HepG2 (cell line): Measurements from ENCODE around the gene POU1F1. TPM values are rescaled to one million over a fixed set of nuclear protein-coding genes. Genes with fewer than 3 reads are reported as not detected.

Experiments
- CHD2 ChIP-seq: IDR thresholded peaks from 2 replicates; pipeline ENCODE4 v1.6.1; 2011; ENCODE audit warnings: low read depth, low read length, improper control_type of control experiment
- IKZF4 ChIP-seq: sonication (generic); formaldehyde crosslinking; IDR thresholded peaks from 2 replicates; pipeline ENCODE4 v1.5.1; 2020; ENCODE audit warnings: borderline replicate concordance, mild to moderate bottlenecking, low read depth, missing genetic modification reagents; ENCODE audit errors: not compliant biosample characterization
- MYPOP ChIP-seq: sonication (generic); formaldehyde crosslinking; IDR thresholded peaks from 2 replicates; pipeline ENCODE4 v1.8.1; 2023; ENCODE audit warnings: mild to moderate bottlenecking, moderate library complexity, missing genetic modification reagents
- RBM39 ChIP-seq: fragments of 200-400 bp; formaldehyde crosslinking; IDR thresholded peaks from one replicate; pipeline ENCODE4 v1.6.1; 2018; ENCODE audit warnings: antibody characterized with exemption, mild to moderate bottlenecking, low read depth, low read length; ENCODE audit not compliant: poor library complexity, severe bottlenecking
- ZMAT5 ChIP-seq: sonication (generic); formaldehyde crosslinking; IDR thresholded peaks from 2 replicates; pipeline ENCODE4 v1.5.0; 2020; ENCODE audit warnings: mild to moderate bottlenecking, low read depth, missing genetic modification reagents, borderline replicate concordance
- ZNF335 ChIP-seq: sonication (generic); formaldehyde crosslinking; IDR thresholded peaks from 2 replicates; pipeline ENCODE4 v1.4.0; 2020; ENCODE audit warnings: missing genetic modification reagents
- ZNF354B ChIP-seq: sonication (generic); formaldehyde crosslinking; IDR thresholded peaks from 2 replicates; pipeline ENCODE4 v1.8.0; 2022; ENCODE audit warnings: mild to moderate bottlenecking, missing genetic modification reagents
- ZNF761 ChIP-seq: sonication (generic); formaldehyde crosslinking; conservative IDR thresholded peaks from 2 replicates; pipeline ENCODE4 v1.4.0; 2020; ENCODE audit warnings: mild to moderate bottlenecking, missing genetic modification reagents
- ZNF770 ChIP-seq: sonication (generic); formaldehyde crosslinking; IDR thresholded peaks from 2 replicates; pipeline ENCODE4 v1.5.0; 2020; ENCODE audit warnings: mild to moderate bottlenecking, missing genetic modification reagents
- ZNF878 ChIP-seq: sonication (generic); formaldehyde crosslinking; IDR thresholded peaks from 2 replicates; pipeline ENCODE4 v1.8.1; 2023; ENCODE audit warnings: mild to moderate bottlenecking, missing genetic modification reagents, moderate library complexity
- polyA plus RNA-seq, 8 experiments: library from polyadenylated mRNA; depleted of rRNA in 3 of 8; stranded (reverse) in 7 of 8; unstranded in 1 of 8; fragments of >200 nt; fragmentation: Illumina TruSeq in 4 of 8; extraction: Trizol in 4 of 8; gene quantifications; 2 replicates each; pipeline versions ENCODE4 v1.2.1 to v1.2.3, GENCODE V29; 2011 to 2016; ENCODE audit warnings: low read depth in 4 of 8, missing spikeins in 1 of 8, mixed read lengths in 1 of 8; ENCODE audit not compliant: insufficient read depth in 1 of 8
- total RNA-seq, 5 experiments: library from RNA; depleted of rRNA; stranded (reverse); fragments of >200 nt; fragmentation: Illumina TruSeq; extraction: Trizol; gene quantifications; 2 replicates each; pipeline ENCODE4 v1.2.3, GENCODE V29; 2016; ENCODE audit warnings: low read depth in 1 of 5

Gene POU1F1
- total and polyA plus RNA-seq, 2 of the 13 experiments (the other 11 are each of a cell fraction or from before 2014, with no cell fraction given), result not detected

GRCh38 chr3:87227104-87227834 lies 49.1 kb downstream of the POU1F1 start, which contains the start of gene CHMP2B (continued):
- TF ChIP-seq ZMAT5 (CRISPR knock-in tag), result no peak
- peak; percentile 81; the same call in 1 of the 2 replicates for TF ChIP-seq ZNF761
- TF ChIP-seq ZNF770, result no peak
- peak; percentile 59; the same call in 1 of the 2 replicates for TF ChIP-seq ZNF335 (CRISPR knock-in tag)
- TF ChIP-seq CHD2, result 0 out of 2 replicates have a peak, but pooled peaks have one; percentile 17
- no peak; the same call in 1 of the 2 replicates for TF ChIP-seq ZNF354B (CRISPR knock-in tag)
- TF ChIP-seq MYPOP (CRISPR knock-in tag), result peak; percentile 76; the same call in 1 of the 2 replicates
- TF ChIP-seq IKZF4 (CRISPR knock-in tag), result peak; percentile 26
- peak; percentile 39 for TF ChIP-seq RBM39
- peak; percentile 85 for TF ChIP-seq ZNF878 (CRISPR knock-in tag)
